Measurements from ENCODE around the gene RTN4RL2. TPM values are rescaled to one million over a fixed set of nuclear protein-coding genes. Genes with fewer than 3 reads are reported as not detected.

RTN4RL2 gene
- total RNA-seq, 4 donors from 2014 or later, result 0.48 TPM; not detected in 3

GRCh38 chr11:57432714-57433163, 27.6 kb upstream of the RTN4RL2 start:
- intact Hi-C loops (cut with DNase I; ENCODE audit: low total_unique reads), result no loop called here
- Histone ChIP-seq H3K4me1 (peaks cover 0 to 17% (median 7%) of the 10 kb centered on the region in 4 donors), H3K9me3 (no peaks in the 10 kb centered on the region), H3K27ac (peak overlapping the region in 1 of 4 donors; percentile 5), H3K27me3 (no peaks in the 10 kb centered on the region), H3K4me3 (no peak overlapping the region), H3K36me3 (no peaks in the 10 kb centered on the region)
- WGBS, 2 donors (ENCODE audit: low coverage in 1 of 2), result 64% methylated on average over 7 of the region's 7 CpGs; no CpG with 5 or more reads in 1 of the 2 donors
- no peak for DNase-seq
- in situ Hi-C loops (cut with MboI; ENCODE audit: low pct_ligation_motif_present in 1 of 4, low pct_unique_long_range_greater_than_20kb in 1 of 4, low sequenced_read_pairs in 3 of 4), result no loop called here
- TF ChIP-seq POLR2AphosphoS5 (IDR thresholded peaks at IDR 0.05), result no peak
- no peak for TF ChIP-seq CTCF (IDR thresholded peaks at IDR 0.05)
- no peak for TF ChIP-seq EP300 (IDR thresholded peaks at IDR 0.05; ENCODE audit: low read depth)
- no peak for TF ChIP-seq POLR2A (IDR thresholded peaks at IDR 0.05)

GRCh38 chr11:57434640-57435546, 25.4 kb upstream of the RTN4RL2 start:
- intact Hi-C loops (cut with DNase I; ENCODE audit: low total_unique reads), result no loop called here
- WGBS, 2 donors (ENCODE audit: low coverage in 1 of 2), result 70 to 78% methylated on average over 11 to 15 of the region's 15 CpGs
- Histone ChIP-seq H3K27ac (peak overlapping the region in 1 of 4 donors; percentile 17), H3K36me3 (no peaks in the 10 kb centered on the region), H3K4me3 (no peak overlapping the region), H3K27me3 (no peaks in the 10 kb centered on the region), H3K9me3 (no peaks in the 10 kb centered on the region), H3K4me1 (peaks cover 0 to 12% (median 2%) of the 10 kb centered on the region in 4 donors)
- in situ Hi-C loops (cut with MboI; ENCODE audit: low pct_ligation_motif_present in 1 of 4, low pct_unique_long_range_greater_than_20kb in 1 of 4, low sequenced_read_pairs in 3 of 4), result no loop called here
- no peak for DNase-seq
- TF ChIP-seq POLR2AphosphoS5 (IDR thresholded peaks at IDR 0.05), result peak; percentile 32 to 71 (median 49)
- TF ChIP-seq EP300 (IDR thresholded peaks at IDR 0.05; ENCODE audit: low read depth), result peak; percentile 12
- TF ChIP-seq CTCF (IDR thresholded peaks at IDR 0.05), result no peak
- no peak for TF ChIP-seq POLR2A (IDR thresholded peaks at IDR 0.05)

- TF ChIP-seq POLR2A (IDR thresholded peaks at IDR 0.05) (no peak), POLR2AphosphoS5 (IDR thresholded peaks at IDR 0.05) (no peak), EP300 (IDR thresholded peaks at IDR 0.05; ENCODE audit: low read depth) (no peak), CTCF (IDR thresholded peaks at IDR 0.05) (no peak)
- Histone ChIP-seq H3K4me3 (no peak overlapping the region), H3K4me1 (peaks cover 0 to 8% (median 2%) of the 10 kb centered on the region in 4 donors), H3K27me3 (no peaks in the 10 kb centered on the region), H3K36me3 (no peaks in the 10 kb centered on the region), H3K27ac (no peak overlapping the region), H3K9me3 (no peaks in the 10 kb centered on the region)
- no peak for DNase-seq
- in situ Hi-C loops (cut with MboI; ENCODE audit: low pct_ligation_motif_present in 1 of 4, low pct_unique_long_range_greater_than_20kb in 1 of 4, low sequenced_read_pairs in 3 of 4) (no loop called here), intact Hi-C loops (cut with DNase I; ENCODE audit: low total_unique reads) (no loop called here)
- WGBS, 2 donors (ENCODE audit: low coverage in 1 of 2), result 92 to 93% methylated on average over 3 to 7 of the region's 7 CpGs
These were observed 24.3 kb upstream of the RTN4RL2 start for GRCh38 chr11:57436031-57436430.
